Measurements from ENCODE around the gene LITAF. TPM values are rescaled to one million over a fixed set of nuclear protein-coding genes. Genes with fewer than 3 reads are reported as not detected.

LITAF gene
- total and polyA plus RNA-seq, 3 donors from 2014 or later: 9.9 to 31.5 (median 13.6) TPM

GRCh38 chr16:11526655-11527350 lies 59.9 kb downstream of the LITAF start:
- Histone ChIP-seq H3K4me3 (no peak overlapping the region), H3K27me3 (no peaks in the 10 kb centered on the region), H3K27ac (no peak overlapping the region), H3K9me3 (no peaks in the 10 kb centered on the region), H3K36me3 (ENCODE audit: low read depth, missing control alignments) (no peaks in the 10 kb centered on the region), H3K4me1 (no peaks in the 10 kb centered on the region)
- 21 to 22% methylated on average over 16 to 18 of the region's 18 CpGs for WGBS, 2 donors
- intact Hi-C loops (cut with DNase I; ENCODE audit: low total_unique reads): no loop called here
- no peak for DNase-seq
- no peak for TF ChIP-seq POLR2A (IDR thresholded peaks at IDR 0.05)
- TF ChIP-seq, protein P1, sequence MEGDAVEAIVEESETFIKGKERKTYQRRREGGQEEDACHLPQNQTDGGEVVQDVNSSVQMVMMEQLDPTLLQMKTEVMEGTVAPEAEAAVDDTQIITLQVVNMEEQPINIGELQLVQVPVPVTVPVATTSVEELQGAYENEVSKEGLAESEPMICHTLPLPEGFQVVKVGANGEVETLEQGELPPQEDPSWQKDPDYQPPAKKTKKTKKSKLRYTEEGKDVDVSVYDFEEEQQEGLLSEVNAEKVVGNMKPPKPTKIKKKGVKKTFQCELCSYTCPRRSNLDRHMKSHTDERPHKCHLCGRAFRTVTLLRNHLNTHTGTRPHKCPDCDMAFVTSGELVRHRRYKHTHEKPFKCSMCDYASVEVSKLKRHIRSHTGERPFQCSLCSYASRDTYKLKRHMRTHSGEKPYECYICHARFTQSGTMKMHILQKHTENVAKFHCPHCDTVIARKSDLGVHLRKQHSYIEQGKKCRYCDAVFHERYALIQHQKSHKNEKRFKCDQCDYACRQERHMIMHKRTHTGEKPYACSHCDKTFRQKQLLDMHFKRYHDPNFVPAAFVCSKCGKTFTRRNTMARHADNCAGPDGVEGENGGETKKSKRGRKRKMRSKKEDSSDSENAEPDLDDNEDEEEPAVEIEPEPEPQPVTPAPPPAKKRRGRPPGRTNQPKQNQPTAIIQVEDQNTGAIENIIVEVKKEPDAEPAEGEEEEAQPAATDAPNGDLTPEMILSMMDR (IDR thresholded peaks at IDR 0.05): no peak

DNA sequence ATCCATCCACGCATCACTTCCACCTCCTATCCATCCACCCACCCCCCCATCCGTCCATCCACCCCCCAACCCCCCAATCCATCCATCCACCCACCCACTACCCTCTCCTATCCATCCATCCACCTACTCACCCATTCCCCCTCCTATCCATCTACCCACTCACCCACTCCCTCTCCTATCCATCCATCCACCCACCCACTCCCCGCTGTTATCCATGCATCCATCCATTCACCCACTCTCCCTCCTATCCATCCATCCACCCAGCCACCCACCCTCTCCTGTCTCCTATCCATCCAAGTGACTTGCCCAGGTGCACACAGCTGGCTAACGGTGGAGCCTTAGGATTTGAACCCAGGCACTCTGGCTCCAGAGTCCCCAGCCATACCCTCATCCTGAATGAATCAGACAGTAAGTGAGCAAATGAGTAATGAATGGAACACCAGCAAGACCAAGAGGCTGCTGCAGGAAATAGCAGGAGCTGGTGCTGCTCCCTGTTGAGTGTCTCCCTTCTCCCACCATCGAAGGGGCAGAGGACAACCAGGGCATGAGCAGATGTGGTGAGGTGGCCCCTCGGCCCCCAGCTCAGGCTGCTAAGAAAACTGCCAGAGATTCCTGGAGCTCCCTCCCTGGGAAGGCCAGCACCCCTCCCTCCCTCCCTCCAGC lies 62.5 kb downstream of the LITAF start:
- Histone ChIP-seq H3K36me3 (ENCODE audit: low read depth, missing control alignments) (no peaks in the 10 kb centered on the region), H3K27me3 (no peaks in the 10 kb centered on the region), H3K27ac (no peak overlapping the region), H3K4me1 (no peaks in the 10 kb centered on the region), H3K4me3 (no peak overlapping the region), H3K9me3 (no peaks in the 10 kb centered on the region)
- 85 to 93% methylated on average over 5 of the region's 6 CpGs for WGBS, 2 donors
- TF ChIP-seq, protein P1 (IDR thresholded peaks at IDR 0.05): no peak
- TF ChIP-seq POLR2A (IDR thresholded peaks at IDR 0.05): no peak
- intact Hi-C loops (cut with DNase I; ENCODE audit: low total_unique reads): no loop called here
- no peak for DNase-seq

- DNase-seq: no peak
- no peaks in the 10 kb centered on the region for H3K36me3 ChIP-seq (ENCODE audit: low read depth, missing control alignments)
- no peaks in the 10 kb centered on the region for H3K4me1 ChIP-seq
- H3K27ac ChIP-seq: no peak overlapping the region
- WGBS, 2 donors: 87 to 95% methylated on average over 1 of the region's 1 CpG
- intact Hi-C loops (cut with DNase I; ENCODE audit: low total_unique reads): no loop called here
- no peak overlapping the region for H3K4me3 ChIP-seq
- no peaks in the 10 kb centered on the region for H3K9me3 ChIP-seq
- no peaks in the 10 kb centered on the region for H3K27me3 ChIP-seq
- TF ChIP-seq POLR2A (IDR thresholded peaks at IDR 0.05): no peak
- TF ChIP-seq, protein P1 (IDR thresholded peaks at IDR 0.05): no peak
These were observed 65.7 kb downstream of the LITAF start for GRCh38 chr16:11521055-11521454.

GRCh38 chr16:11520442-11520841 lies 66.3 kb downstream of the LITAF start:
- H3K9me3 ChIP-seq: no peaks in the 10 kb centered on the region
- no peak overlapping the region for H3K4me3 ChIP-seq
- intact Hi-C loops (cut with DNase I; ENCODE audit: low total_unique reads): no loop called here
- 97% methylated on average over 10 of the region's 10 CpGs for WGBS, 2 donors
- no peaks in the 10 kb centered on the region for H3K4me1 ChIP-seq
- no peak for DNase-seq
- TF ChIP-seq POLR2A (IDR thresholded peaks at IDR 0.05): no peak
- TF ChIP-seq, protein P1 (IDR thresholded peaks at IDR 0.05): no peak
- no peaks in the 10 kb centered on the region for H3K36me3 ChIP-seq (ENCODE audit: low read depth, missing control alignments)
- no peak overlapping the region for H3K27ac ChIP-seq
- H3K27me3 ChIP-seq: no peaks in the 10 kb centered on the region

All from testis (tissue), 3 donors.